K562 (cell line): ENCODE results near the gene CCDC106. TPM values are rescaled to one million over a fixed set of nuclear protein-coding genes. Genes with fewer than 3 reads are reported as not detected.

Source experiments
- CGGBP1 ChIP-seq: fragments of 250-450 bp; sonication (Bioruptor Pico); IDR thresholded peaks from 2 replicates; pipeline ENCODE4 v1.9.0; 2021; ENCODE audit warnings: mild to moderate bottlenecking
- CUX1 ChIP-seq: fragments of 200-800 bp; sonication (Bioruptor generic); IDR thresholded peaks from 2 replicates; pipeline ENCODE4 v1.6.1; 2016; ENCODE audit warnings: missing genetic modification characterization, missing compliant biosample characterization
- FIP1L1 ChIP-seq: fragments of 200-400 bp; formaldehyde crosslinking; IDR thresholded peaks from 2 replicates; pipeline ENCODE4 v1.6.1; 2018; ENCODE audit warnings: mild to moderate bottlenecking, low read depth, low read length; ENCODE audit not compliant: poor library complexity, severe bottlenecking
- RBM22 ChIP-seq: fragments of 200-400 bp; formaldehyde crosslinking; IDR thresholded peaks from 2 replicates; pipeline ENCODE4 v1.6.1; 2018; ENCODE audit warnings: low read length, low read depth; ENCODE audit not compliant: poor library complexity, severe bottlenecking
- REST ChIP-seq, 2 experiments: fragments of 450-650 bp; formaldehyde crosslinking in 1 of 2; IDR thresholded peaks; 2 replicates each; pipeline versions ENCODE4 v1.4.0 to v1.6.1; 2014 to 2020; ENCODE audit warnings: mild to moderate bottlenecking in 2 of 2, borderline replicate concordance in 1 of 2, low read depth in 1 of 2
- SIN3B ChIP-seq: fragments of 450-650 bp; IDR thresholded peaks from 2 replicates; pipeline ENCODE4 v1.6.1; 2017; ENCODE audit warnings: low read depth, mild to moderate bottlenecking, moderate library complexity
- SNRNP70 ChIP-seq: fragments of 200-400 bp; formaldehyde crosslinking; optimal IDR thresholded peaks from 2 replicates; pipeline ENCODE3; 2017; ENCODE audit warnings: low read depth, low read length
- SOX6 ChIP-seq: fragments of 450-650 bp; IDR thresholded peaks from 2 replicates; pipeline ENCODE4 v1.6.1; 2014; ENCODE audit warnings: mild to moderate bottlenecking
- THAP7 ChIP-seq: fragments of 250-450 bp; sonication (Bioruptor Pico); IDR thresholded peaks from 2 replicates; pipeline ENCODE4 v1.5.0; 2021
- ZNF23 ChIP-seq: fragments of 250-450 bp; sonication (Bioruptor Pico); IDR thresholded peaks from 2 replicates; pipeline ENCODE4 v1.4.0; 2020; ENCODE audit warnings: mild to moderate bottlenecking
- ZNF41 ChIP-seq: fragments of 250-450 bp; sonication (Bioruptor Pico); conservative IDR thresholded peaks from 2 replicates; pipeline ENCODE4 v1.4.0; 2020; ENCODE audit warnings: mild to moderate bottlenecking
- polyA plus RNA-seq, 8 experiments: library from polyadenylated mRNA; depleted of rRNA in 4 of 8; stranded (reverse) in 5 of 8; unstranded in 3 of 8; fragments of >200 nt; fragmentation: Nextera tagmentation in 2 of 8; fragmentation: Illumina TruSeq in 1 of 8; extraction: Ambion mirVana in 2 of 8; extraction: Trizol in 1 of 8; gene quantifications; 2 replicates each; pipeline versions ENCODE4 v1.2.1 to v1.2.3, GENCODE V29; 2011 to 2014; ENCODE audit warnings: inconsistent platforms in 1 of 8, missing spikeins in 1 of 8
- total RNA-seq, 7 experiments: library from RNA; depleted of rRNA in 6 of 7; stranded (reverse); fragments of >200 nt in 6 of 7; fragmentation: Illumina TruSeq in 2 of 7; extraction: Trizol in 2 of 7; gene quantifications; 2 replicates each; pipeline versions ENCODE4 v1.2.1 to v1.2.3, GENCODE V29; 2011 to 2021; ENCODE audit warnings: low replicate concordance in 1 of 7

The CCDC106 gene
- total and polyA plus RNA-seq, 9 of the 15 experiments (the other 6 are each of a cell fraction or from before 2014, with no cell fraction given) = 0.10 to 27.5 (median 15.0) TPM; not detected in 1

- TF ChIP-seq CUX1 (CRISPR knock-in tag) (no peak), SNRNP70 (no peak), REST (IDR thresholded peaks at IDR 0.05; ENCODE audit: borderline replicate concordance) (no peak), REST (CRISPR knock-in tag; IDR thresholded peaks at IDR 0.05; ENCODE audit: low read depth) (no peak; the same call in 1 of the 2 replicates), SOX6 (peak; percentile 67; the same call in 1 of the 2 replicates), SIN3B (peak; percentile 91), RBM22 (peak; percentile 80), FIP1L1 (peak; percentile 39), THAP7 (no peak), ZNF41 (CRISPR knock-in tag) (no peak), ZNF23 (CRISPR knock-in tag) (no peak), CGGBP1 (CRISPR knock-in tag) (no peak)
These were observed 49.1 kb upstream of the CCDC106 start (continued) for GRCh38 chr19:55598719-55599467.
